ENCODE results near the gene FAN1. TPM values are rescaled to one million over a fixed set of nuclear protein-coding genes. Genes with fewer than 3 reads are reported as not detected.

FAN1 gene

Small RNA genes lying within 50 kb of the gene (small RNA-seq; reads per million reads assigned to genes)
- not detected for gene RNU6-466P (ENCODE audit: insufficient read depth)
